CD4-positive, CD25-positive, alpha-beta regulatory T cell (primary cell): ENCODE data around the gene NLGN3. TPM values are rescaled to one million over a fixed set of nuclear protein-coding genes. Genes with fewer than 3 reads are reported as not detected.

Experiments
- ATAC-seq, 2 donors: fragments of 150-1000 bp; cut with Tn5 transposase; one replicate each; pipeline ENCODE4 v1.10.0; 2021; ENCODE audit warnings: low read depth in 2 of 2, moderate number of reproducible peaks in 2 of 2, moderate library complexity in 1 of 2
- DNase-seq, 3 donors: peaks; one replicate each; pipeline versions ENCODE4 v3.0.0 to v3.0.0-alpha.2; 2012 to 2022; ENCODE audit warnings: mixed read lengths in 1 of 3
- H3K27ac ChIP-seq: one replicate; pipeline ENCODE4 v1.7.0; 2013; ENCODE audit warnings: mild to moderate bottlenecking, low read length; ENCODE audit not compliant: insufficient read depth, poor library complexity, severe bottlenecking
- H3K27me3 ChIP-seq: one replicate; pipeline ENCODE4 v1.7.0; 2013; ENCODE audit warnings: low read length; ENCODE audit not compliant: control insufficient read depth, insufficient read depth
- H3K36me3 ChIP-seq: one replicate; pipeline ENCODE4 v1.7.0; 2013; ENCODE audit warnings: mild to moderate bottlenecking, low read length, moderate library complexity; ENCODE audit not compliant: control insufficient read depth, insufficient read depth
- H3K4me1 ChIP-seq: 2 replicates; pipeline ENCODE4 v1.7.0; 2013; ENCODE audit warnings: mild to moderate bottlenecking, low read length; ENCODE audit not compliant: insufficient read depth, control insufficient read depth, poor library complexity, severe bottlenecking
- H3K4me3 ChIP-seq: one replicate; pipeline ENCODE4 v1.7.0; 2013; ENCODE audit warnings: low read depth, mild to moderate bottlenecking, low read length, moderate library complexity
- H3K9me3 ChIP-seq, 2 experiments: 1 replicate in 1 of 2; 2 replicates in 1 of 2; pipeline ENCODE4 v1.7.0; 2013; ENCODE audit warnings: low read length in 2 of 2, mild to moderate bottlenecking in 1 of 2, moderate library complexity in 1 of 2; ENCODE audit not compliant: control insufficient read depth in 2 of 2
- H3K27ac Mint-ChIP-seq, 3 donors: one replicate each; pipeline ENCODE4 v1.8.0; 2020 to 2022; ENCODE audit warnings: mild to moderate bottlenecking in 3 of 3, mixed read lengths in 3 of 3, moderate library complexity in 2 of 3
- H3K27me3 Mint-ChIP-seq: one replicate; pipeline ENCODE4 v1.8.0; 2022; ENCODE audit warnings: mild to moderate bottlenecking, mixed read lengths
- H3K36me3 Mint-ChIP-seq: one replicate; pipeline ENCODE4 v1.8.0; 2020; ENCODE audit warnings: mixed read lengths
- H3K4me1 Mint-ChIP-seq, 4 donors: one replicate each; pipeline ENCODE4 v1.8.0; 2020 to 2022; ENCODE audit warnings: mixed read lengths in 4 of 4, mild to moderate bottlenecking in 1 of 4
- H3K4me3 Mint-ChIP-seq, 4 donors: one replicate each; pipeline ENCODE4 v1.8.0; 2020 to 2022; ENCODE audit warnings: mild to moderate bottlenecking in 4 of 4, mixed read lengths in 4 of 4, moderate library complexity in 3 of 4
- H3K9me3 Mint-ChIP-seq, 7 donors: one replicate each; pipeline ENCODE4 v1.8.0; 2020 to 2022; ENCODE audit warnings: mixed read lengths in 7 of 7, mild to moderate bottlenecking in 3 of 7, moderate library complexity in 2 of 7
- polyA plus RNA-seq, 4 donors: library from polyadenylated mRNA; unstranded; fragments of 300-500 nt; fragmentation: Illumina TruSeq; gene quantifications; one replicate each; pipeline ENCODE4 v1.2.3, GENCODE V29; 2021
- total RNA-seq: library from RNA; stranded (reverse); gene quantifications from one replicate; pipeline ENCODE4 v1.2.3, GENCODE V29; 2022

NLGN3 gene
- total and polyA plus RNA-seq, 5 donors from 2014 or later, result 0.05 to 4.4 TPM; not detected in 3

- Mint-ChIP-seq H3K36me3 (no peaks in the 10 kb centered on the region), H3K27ac (no peak overlapping the region), H3K9me3 (no peaks in the 10 kb centered on the region), H3K4me1 (peaks cover 0 to 17% (median 7%) of the 10 kb centered on the region in 4 donors), H3K4me3 (no peak overlapping the region), H3K27me3 (no peaks in the 10 kb centered on the region)
- H3K4me3 ChIP-seq, result no peak overlapping the region
- peaks cover 3% of the 10 kb centered on the region for H3K4me1 ChIP-seq
- no peaks in the 10 kb centered on the region for H3K9me3 ChIP-seq
- DNase-seq (no peak), ATAC-seq (no peak)
- no peak overlapping the region for H3K27ac ChIP-seq
- no peaks in the 10 kb centered on the region for H3K36me3 ChIP-seq
- H3K27me3 ChIP-seq, result no peaks in the 10 kb centered on the region
These were observed 3.6 kb downstream of the NLGN3 start for GRCh38 chrX:71148278-71148663.

- Mint-ChIP-seq H3K27ac (no peak overlapping the region), H3K9me3 (no peaks in the 10 kb centered on the region), H3K4me1 (peaks cover 0 to 6% (median 4%) of the 10 kb centered on the region in 4 donors), H3K27me3 (no peaks in the 10 kb centered on the region), H3K36me3 (peaks cover 3% of the 10 kb centered on the region), H3K4me3 (no peak overlapping the region)
- Histone ChIP-seq H3K27me3 (no peaks in the 10 kb centered on the region), H3K9me3 (no peaks in the 10 kb centered on the region), H3K4me3 (no peak overlapping the region), H3K27ac (no peak overlapping the region), H3K4me1 (no peaks in the 10 kb centered on the region), H3K36me3 (no peaks in the 10 kb centered on the region)
- ATAC-seq, result no peak
- DNase-seq, result no peak
These were observed 6.7 kb downstream of the NLGN3 start for GRCh38 chrX:71151366-71151765.

- DNase-seq (no peak), ATAC-seq (no peak)
- Mint-ChIP-seq H3K27me3 (no peaks in the 10 kb centered on the region), H3K36me3 (peaks cover 3% of the 10 kb centered on the region), H3K4me3 (no peak overlapping the region), H3K9me3 (no peaks in the 10 kb centered on the region), H3K27ac (no peak overlapping the region), H3K4me1 (peaks cover 0 to 12% (median 4%) of the 10 kb centered on the region in 4 donors)
- Histone ChIP-seq H3K9me3 (no peaks in the 10 kb centered on the region), H3K27ac (no peak overlapping the region), H3K4me3 (no peak overlapping the region), H3K27me3 (no peaks in the 10 kb centered on the region), H3K36me3 (no peaks in the 10 kb centered on the region), H3K4me1 (peaks cover 3% of the 10 kb centered on the region)
These were observed 9.6 kb downstream of the NLGN3 start for GRCh38 chrX:71154196-71154595.

- peaks cover 3% of the 10 kb centered on the region for H3K36me3 Mint-ChIP-seq
- H3K27ac Mint-ChIP-seq, result no peak overlapping the region
- no peak for ATAC-seq
These were observed 10.0 kb downstream of the NLGN3 start for GRCh38 chrX:71154641-71155040.

GRCh38 chrX:71158603-71159002, 14.0 kb downstream of the NLGN3 start:
- Mint-ChIP-seq H3K27me3 (no peaks in the 10 kb centered on the region), H3K9me3 (no peaks in the 10 kb centered on the region), H3K36me3 (peaks cover 6% of the 10 kb centered on the region), H3K4me1 (peaks cover 0 to 15% (median 6%) of the 10 kb centered on the region in 4 donors), H3K4me3 (peak overlapping the region in 1 of 4 donors; percentile 50), H3K27ac (peak overlapping the region in 2 of 3 donors; percentile 39 to 45)
- no peak overlapping the region for H3K4me3 ChIP-seq
- H3K9me3 ChIP-seq, result no peaks in the 10 kb centered on the region
- H3K27me3 ChIP-seq, result no peaks in the 10 kb centered on the region
- H3K36me3 ChIP-seq, result peaks cover 4% of the 10 kb centered on the region
- DNase-seq, result no peak
- no peak for ATAC-seq
- no peak overlapping the region for H3K27ac ChIP-seq
- H3K4me1 ChIP-seq, result peaks cover 7% of the 10 kb centered on the region

More at GRCh38 chrX:71154641-71155040, 10.0 kb downstream of the NLGN3 start:
- H3K27me3 Mint-ChIP-seq, result no peaks in the 10 kb centered on the region
- no peak overlapping the region for H3K4me3 Mint-ChIP-seq
- Histone ChIP-seq H3K36me3 (no peaks in the 10 kb centered on the region), H3K27me3 (no peaks in the 10 kb centered on the region), H3K4me3 (no peak overlapping the region), H3K27ac (no peak overlapping the region), H3K4me1 (peaks cover 7% of the 10 kb centered on the region), H3K9me3 (no peaks in the 10 kb centered on the region)
- DNase-seq, result no peak
- H3K9me3 Mint-ChIP-seq, result no peaks in the 10 kb centered on the region
- H3K4me1 Mint-ChIP-seq, result peaks cover 0 to 16% (median 6%) of the 10 kb centered on the region in 4 donors

GRCh38 chrX:71159335-71159734, 14.7 kb downstream of the NLGN3 start:
- Mint-ChIP-seq H3K9me3 (no peaks in the 10 kb centered on the region), H3K36me3 (peaks cover 6% of the 10 kb centered on the region), H3K4me1 (peaks cover 0 to 15% (median 6%) of the 10 kb centered on the region in 4 donors), H3K27me3 (no peaks in the 10 kb centered on the region), H3K27ac (peak overlapping the region in 2 of 3 donors; percentile 34 to 45), H3K4me3 (peak overlapping the region in 1 of 4 donors; percentile 50)
- Histone ChIP-seq H3K4me1 (peaks cover 7% of the 10 kb centered on the region), H3K36me3 (peaks cover 4% of the 10 kb centered on the region), H3K27ac (no peak overlapping the region), H3K27me3 (no peaks in the 10 kb centered on the region), H3K9me3 (no peaks in the 10 kb centered on the region), H3K4me3 (no peak overlapping the region)
- DNase-seq (peak in 1 of 3 donors; percentile 45), ATAC-seq (peak in 1 of 2 donors; percentile 46)

- no peak for DNase-seq
- no peak for ATAC-seq
- Histone ChIP-seq H3K27ac (no peak overlapping the region), H3K27me3 (no peaks in the 10 kb centered on the region), H3K4me1 (peaks cover 7% of the 10 kb centered on the region), H3K9me3 (no peaks in the 10 kb centered on the region), H3K4me3 (no peak overlapping the region), H3K36me3 (peaks cover 4% of the 10 kb centered on the region)
- peaks cover 9% of the 10 kb centered on the region for H3K36me3 Mint-ChIP-seq
- H3K27me3 Mint-ChIP-seq, result no peaks in the 10 kb centered on the region
- H3K4me3 Mint-ChIP-seq, result no peak overlapping the region
- H3K9me3 Mint-ChIP-seq, result no peaks in the 10 kb centered on the region
- H3K27ac Mint-ChIP-seq, result no peak overlapping the region
- H3K4me1 Mint-ChIP-seq, result peaks cover 0 to 15% (median 6%) of the 10 kb centered on the region in 4 donors
These were observed 15.8 kb downstream of the NLGN3 start for GRCh38 chrX:71160475-71160874.

- H3K4me1 Mint-ChIP-seq, result peaks cover 0 to 15% (median 4%) of the 10 kb centered on the region in 4 donors
- no peak overlapping the region for H3K4me3 ChIP-seq
- no peaks in the 10 kb centered on the region for H3K27me3 ChIP-seq
- H3K4me3 Mint-ChIP-seq, result no peak overlapping the region
- peaks cover 7% of the 10 kb centered on the region for H3K4me1 ChIP-seq
- no peaks in the 10 kb centered on the region for H3K9me3 Mint-ChIP-seq
- H3K27ac Mint-ChIP-seq, result peak overlapping the region in 1 of 3 donors; percentile 32
- no peaks in the 10 kb centered on the region for H3K9me3 ChIP-seq
- DNase-seq (no peak), ATAC-seq (no peak)
- no peaks in the 10 kb centered on the region for H3K27me3 Mint-ChIP-seq
- peaks cover 6% of the 10 kb centered on the region for H3K36me3 Mint-ChIP-seq
- H3K27ac ChIP-seq, result no peak overlapping the region
- H3K36me3 ChIP-seq, result peaks cover 4% of the 10 kb centered on the region
These were observed 18.3 kb downstream of the NLGN3 start for GRCh38 chrX:71162981-71163380.
